Stimulated activated CD8-positive, alpha-beta memory T cell treated with anti-CD3 and anti-CD28 coated beads, Interleukin-7, amount 100 ng/mL, for 24 hours (primary cell): ENCODE measurements around the gene OR52N4.
"Not testable (repeated sequence)": the region's sequence is repeated elsewhere in the genome, so short reads cannot be mapped to it uniquely, and the experiment has no call there.

Experiments used
- DNase-seq: peaks from one replicate; pipeline ENCODE4 v3.0.0-alpha.2; 2020; ENCODE audit warnings: low read depth

Gene OR52N4

DNA sequence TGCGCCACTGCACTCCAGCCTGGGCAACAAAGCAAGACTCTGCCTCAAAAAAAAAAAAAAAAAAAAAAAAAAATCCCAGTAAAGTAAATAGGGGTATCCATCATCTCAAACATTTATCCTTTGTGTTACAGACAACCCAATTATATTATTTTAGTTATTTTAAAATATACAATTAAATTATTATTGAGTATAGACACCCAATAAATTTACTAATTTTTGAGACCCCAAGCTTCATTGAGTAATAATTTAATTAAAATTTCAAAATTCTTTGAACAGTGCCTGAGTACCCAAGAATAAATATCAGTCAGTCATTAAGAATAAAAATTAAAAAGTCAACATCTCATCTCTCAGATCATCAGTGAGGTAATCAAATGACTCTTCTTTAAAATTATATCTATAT is at the start of gene OR52N4:
Gene OR52N4, plus strand, starts transcription at position 301 of the 400 bp plus-strand sequence. CDS start 498 bp downstream, outside the sequence.
- no peak for DNase-seq

DNA sequence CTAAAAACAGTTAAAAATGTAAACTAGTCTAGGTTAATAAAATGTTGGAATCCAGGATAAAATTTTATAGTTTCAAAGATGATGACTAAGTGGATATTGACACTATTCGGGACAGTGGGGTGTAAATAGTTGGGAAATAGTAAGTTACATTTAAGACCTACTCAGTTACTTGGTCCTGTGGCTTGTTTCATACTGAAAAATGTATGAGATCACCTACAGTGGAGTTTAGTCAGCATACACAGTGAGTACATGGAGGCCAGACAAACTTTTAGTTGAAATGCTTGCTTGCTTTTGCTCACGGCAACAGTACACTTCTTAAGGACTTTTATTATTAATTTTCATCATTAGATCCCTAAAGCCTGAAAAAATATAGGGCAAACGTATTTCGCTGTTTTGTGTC is 48.4 kb upstream of the OR52N4 start:
- DNase-seq, result no peak

DNA sequence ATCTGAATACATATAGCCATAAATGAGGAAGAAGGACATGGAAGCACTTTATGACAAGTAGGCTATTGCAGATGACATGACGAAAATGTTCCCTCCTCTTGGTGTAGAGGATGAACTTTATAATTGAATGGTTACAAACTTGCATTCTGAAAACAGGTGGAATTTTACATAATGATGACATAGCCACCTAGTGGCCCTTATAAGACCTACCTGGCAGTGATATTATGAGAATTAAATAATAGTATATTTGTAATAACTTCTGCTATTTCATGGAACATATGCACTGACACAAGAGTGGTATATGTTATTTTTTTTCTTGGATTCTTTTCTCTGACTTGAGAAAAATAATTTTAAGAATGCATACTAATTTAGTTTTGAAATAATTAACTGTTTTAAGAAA is 41.5 kb upstream of the OR52N4 start:
- DNase-seq, result no peak

DNA sequence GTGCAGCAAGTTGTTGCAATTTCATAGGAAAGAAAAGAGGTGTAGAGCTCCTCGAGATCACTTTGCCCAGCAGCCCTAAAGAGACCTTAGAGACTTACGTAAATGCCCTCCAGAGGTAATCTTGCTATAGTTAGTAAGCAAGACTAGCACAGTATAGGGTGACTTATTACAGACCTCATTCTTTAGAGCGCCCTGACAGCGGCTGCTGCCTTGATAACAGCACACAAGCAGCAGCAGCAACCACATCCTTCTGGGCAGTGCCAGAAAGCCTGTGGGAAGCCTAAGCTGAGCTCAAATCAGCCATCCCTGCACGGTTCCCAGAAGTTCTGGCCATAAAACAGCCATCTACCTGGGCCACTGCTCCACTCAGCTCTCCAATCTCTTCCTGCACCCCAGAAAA is 40.3 kb upstream of the OR52N4 start:
- no peak for DNase-seq

DNA sequence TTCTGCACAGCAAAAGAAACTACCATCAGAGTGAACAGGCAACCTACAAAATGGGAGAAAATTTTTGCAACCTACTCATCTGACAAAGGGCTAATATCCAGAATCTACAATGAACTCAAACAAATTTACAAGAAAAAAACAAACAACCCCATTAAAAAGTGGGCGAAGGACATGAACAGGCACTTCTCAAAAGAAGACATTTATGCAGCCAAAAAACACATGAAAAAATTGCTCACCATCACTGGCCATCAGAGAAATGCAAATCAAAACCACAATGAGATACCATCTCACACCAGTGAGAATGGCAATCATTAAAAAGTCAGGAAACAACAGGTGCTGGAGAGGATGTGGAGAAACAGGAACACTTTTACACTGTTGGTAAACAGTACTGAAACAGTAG is 37.5 kb upstream of the OR52N4 start:
- DNase-seq, result not testable (repeated sequence)

DNA sequence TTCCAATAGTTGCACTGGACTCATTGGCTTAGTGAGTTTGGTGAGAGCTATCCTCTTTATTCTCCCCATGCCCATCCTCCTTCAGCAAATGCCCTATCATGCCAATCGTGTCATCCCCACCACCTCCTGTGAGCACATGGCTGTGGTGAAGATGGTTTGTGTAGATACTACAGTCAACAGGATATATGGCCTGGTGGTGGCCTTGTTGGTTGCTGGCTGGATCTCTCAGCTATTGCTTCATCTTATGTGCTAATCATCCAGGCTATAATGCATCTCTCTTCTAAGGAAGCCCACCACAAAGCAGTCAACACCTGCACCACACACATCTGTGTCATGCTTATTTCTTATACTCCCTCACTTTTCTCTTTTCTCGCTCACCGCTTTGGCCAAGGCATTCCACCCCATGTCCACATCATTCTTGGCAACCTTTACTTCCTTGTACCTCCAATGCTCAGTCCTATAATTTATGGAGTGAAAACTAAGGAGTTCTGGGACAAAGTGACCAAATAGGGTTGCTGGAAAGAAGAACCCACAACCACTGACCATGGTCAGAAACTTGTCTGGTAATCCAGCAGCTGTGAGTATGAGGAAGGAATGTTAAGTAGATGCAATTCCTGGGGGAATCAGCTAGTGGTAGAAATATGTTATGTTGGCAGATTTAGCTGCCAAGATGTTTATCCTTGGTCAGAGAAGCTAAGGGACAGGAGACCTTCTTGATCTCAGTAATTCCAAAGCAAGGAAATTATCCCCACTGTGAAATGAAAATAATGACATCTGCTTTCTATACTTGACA is 34.1 kb upstream of the OR52N4 start:
- DNase-seq, result no peak

DNA sequence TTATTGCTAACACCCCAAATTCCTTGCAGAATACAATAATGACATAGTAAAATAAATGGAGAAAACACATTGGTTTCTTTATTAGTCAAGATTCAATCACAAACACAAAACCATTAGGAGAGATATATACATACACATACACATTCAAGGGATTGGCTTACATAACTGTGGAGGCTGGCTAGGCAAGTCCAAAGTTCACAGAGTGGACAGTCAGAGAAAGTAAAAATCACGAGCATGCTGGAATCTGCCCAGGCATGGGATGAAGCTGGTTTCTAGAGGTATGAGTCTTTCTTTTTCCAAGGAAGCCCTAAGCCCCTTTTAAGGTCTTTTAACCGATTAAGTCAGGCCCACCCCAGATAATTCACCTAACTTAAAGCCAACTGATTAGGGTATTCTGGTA is 31.4 kb upstream of the OR52N4 start:
- DNase-seq, result no peak

DNA sequence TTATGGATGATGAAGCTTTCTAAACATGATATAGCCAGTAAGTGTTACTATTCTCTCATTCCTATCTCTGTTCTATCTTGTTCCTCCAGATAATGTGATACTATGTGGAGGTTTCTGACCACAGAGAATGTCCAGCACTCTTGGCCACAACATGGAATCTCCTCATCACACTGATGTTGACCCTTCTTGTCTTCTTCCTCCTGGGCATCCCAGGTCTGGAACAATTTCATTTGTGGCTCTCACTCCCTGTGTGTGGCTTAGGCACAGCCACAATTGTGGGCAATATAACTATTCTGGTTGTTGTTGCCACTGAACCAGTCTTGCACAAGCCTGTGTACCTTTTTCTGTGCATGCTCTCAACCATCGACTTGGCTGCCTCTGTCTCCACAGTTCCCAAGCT is 27.7 kb upstream of the OR52N4 start:
- DNase-seq, result no peak

DNA sequence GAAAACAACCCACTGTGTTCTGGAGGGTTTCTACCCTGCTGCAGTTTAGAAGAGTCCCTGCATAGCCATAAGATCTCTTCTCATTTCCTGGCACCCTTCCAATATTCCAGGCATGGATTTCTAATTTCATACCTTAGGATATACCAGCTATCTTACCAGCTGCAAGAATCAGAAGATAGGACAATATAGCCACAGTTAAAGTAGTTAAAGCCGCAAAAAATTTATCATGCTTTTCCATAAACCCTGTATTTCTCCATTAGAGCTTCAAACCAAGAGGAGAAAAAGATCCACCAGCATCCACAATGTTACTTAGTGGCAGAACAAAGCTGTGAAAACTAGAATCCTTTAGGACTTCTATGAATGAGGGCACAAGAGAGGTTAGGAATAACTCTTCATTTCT is 26.4 kb upstream of the OR52N4 start:
- DNase-seq, result no peak

DNA sequence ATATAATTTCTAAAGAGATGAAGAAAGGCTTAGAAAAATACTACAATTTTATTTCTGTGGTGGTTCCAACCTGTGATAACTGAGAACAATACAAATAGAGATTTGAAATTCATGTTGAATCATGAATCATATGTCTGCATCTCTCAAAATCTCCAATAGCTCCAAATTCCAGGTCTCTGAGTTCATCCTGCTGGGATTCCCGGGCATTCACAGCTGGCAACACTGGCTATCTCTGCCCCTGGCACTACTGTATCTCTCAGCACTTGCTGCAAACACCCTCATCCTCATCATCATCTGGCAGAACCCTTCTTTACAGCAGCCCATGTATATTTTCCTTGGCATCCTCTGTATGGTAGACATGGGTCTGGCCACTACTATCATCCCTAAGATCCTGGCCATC is 17.6 kb upstream of the OR52N4 start, which contains the start of gene OR56B1:
Gene OR56B1, plus strand, starts transcription at position 53 of the 400 bp plus-strand sequence. Its CDS starts 69 bp downstream, at position 122.
- DNase-seq, result no peak

DNA sequence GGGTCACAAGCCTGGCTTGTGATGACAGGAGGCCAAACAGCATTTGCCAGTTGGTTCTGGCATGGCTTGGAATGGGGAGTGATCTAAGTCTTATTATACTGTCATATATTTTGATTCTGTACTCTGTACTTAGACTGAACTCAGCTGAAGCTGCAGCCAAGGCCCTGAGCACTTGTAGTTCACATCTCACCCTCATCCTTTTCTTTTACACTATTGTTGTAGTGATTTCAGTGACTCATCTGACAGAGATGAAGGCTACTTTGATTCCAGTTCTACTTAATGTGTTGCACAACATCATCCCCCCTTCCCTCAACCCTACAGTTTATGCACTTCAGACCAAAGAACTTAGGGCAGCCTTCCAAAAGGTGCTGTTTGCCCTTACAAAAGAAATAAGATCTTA is 17.0 kb upstream of the OR52N4 start:
- no peak for DNase-seq

DNA sequence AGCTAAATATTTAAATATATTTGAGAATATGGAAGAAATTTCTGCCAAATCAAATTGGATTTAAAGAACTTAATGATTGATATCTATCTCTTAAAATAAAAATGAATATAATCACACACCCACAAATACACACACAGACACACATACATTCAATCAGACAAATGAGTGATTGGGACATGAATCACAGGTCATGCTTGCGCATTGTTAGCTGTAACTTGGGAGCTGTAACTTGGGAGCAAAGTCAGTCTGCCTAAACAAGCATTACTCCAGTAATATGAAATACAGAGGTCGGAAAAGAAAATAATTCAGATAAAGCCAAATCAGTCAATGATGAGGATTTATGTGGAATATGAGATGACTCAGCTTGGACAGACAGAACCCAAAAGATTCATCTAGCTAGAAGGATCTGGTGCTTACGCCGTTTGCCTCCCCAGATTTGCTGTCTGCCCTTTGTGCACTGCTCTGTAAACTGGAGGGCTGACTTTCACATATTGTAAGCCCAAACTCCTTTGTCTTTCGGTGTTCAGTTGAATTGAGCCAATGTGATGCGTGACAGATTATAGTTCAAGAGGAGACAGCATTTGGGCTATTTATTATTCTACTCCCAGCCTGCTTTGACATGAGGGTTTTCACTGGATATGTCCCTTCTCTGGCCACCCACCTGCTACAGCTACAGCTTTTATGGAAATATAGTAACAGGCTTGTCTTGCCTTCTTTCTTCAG is 16.2 kb upstream of the OR52N4 start:
- no peak for DNase-seq

DNA sequence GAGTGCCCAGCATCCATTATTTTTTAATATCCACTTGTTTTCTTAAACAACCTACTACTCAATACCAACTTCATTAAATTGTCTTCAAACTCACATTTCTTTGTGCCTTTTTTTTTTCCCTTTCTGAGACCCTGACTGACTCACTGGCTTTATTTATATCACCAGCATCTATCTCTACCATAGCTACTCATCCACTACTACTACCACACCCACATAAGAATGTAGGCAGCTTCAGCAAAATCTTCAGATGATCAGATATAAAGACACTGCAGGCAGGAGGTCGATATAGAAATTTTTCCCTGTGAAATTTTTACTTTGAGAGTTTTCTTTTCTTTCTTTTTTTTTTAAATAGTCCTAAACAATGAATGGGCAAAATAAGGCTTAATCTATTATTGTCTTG is 15.6 kb upstream of the OR52N4 start:
- DNase-seq, result no peak

DNA sequence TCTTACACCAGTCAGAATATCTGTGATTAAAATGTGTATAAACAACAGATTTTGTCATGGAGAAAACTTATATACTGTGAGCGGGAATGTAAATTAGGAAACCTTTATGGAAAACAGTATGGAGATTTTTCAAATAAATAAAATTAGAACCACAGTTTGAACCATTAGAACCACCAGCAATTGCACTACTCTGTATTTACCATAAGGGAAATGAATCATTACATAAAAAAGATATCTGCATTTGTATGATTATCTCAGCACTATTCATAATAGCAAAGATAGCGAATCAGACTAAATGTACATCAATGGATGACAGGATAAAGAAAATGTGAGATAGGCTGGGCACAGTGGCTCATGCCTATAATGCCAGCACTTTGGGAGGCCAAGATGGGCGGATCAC is 7.4 kb upstream of the OR52N4 start:
- DNase-seq, result no peak

DNA sequence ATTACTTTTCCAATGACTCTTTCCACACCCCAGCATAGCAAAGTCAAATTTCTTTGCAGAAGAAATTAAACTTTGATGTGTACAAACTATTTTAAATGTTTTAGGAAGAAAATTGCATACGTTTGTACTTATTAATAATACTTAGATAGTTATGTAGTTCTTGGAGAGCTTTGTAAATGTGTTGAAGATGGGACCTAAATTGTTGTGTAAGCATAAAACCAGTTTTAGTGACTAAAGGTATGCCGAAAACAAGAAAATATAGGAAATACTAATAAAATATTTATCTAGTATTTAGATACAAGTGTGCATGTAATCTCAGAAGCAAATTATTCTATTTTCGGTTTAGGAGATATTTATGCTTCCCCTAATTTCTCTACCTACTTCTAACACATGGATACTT is 4.2 kb upstream of the OR52N4 start:
- DNase-seq, result no peak

DNA sequence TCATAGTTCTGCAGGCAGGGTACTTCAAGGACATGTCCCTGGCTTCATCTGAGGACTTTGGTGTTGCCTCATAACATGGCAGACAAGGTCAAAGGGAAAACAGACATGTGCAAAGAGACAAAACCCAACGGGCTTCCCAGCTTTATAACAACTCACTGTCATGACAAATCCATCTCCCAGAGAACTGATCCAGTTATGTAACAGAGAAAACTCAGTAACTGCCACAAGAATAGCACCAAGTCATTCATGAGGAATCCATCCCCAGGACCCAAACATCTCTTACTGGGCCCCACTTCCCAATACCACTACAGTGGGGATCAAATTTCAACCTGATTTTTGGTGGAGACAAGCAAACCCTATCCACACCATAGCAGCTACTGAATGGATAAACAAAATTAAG is 13.0 kb downstream of the OR52N4 start:
- DNase-seq, result no peak

DNA sequence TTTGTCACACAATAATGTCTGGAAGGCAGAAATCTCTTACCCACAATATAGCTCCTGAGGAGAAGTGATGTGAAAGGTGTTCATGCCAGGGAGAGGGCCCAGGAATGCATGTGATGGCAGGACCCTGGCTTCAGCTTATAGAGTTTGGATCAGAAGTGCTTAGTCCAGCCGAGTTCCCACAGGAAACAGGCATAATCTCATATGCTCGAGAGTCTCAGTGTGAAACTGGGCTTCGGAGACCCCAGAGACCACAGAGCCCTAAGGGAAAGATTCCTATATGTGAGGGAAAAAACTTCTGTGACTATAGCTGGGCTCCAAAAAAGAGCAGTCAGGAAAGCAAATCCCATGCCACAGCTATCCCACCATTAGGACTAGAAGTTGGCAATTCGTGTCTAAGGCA is 29.2 kb downstream of the OR52N4 start, which contains the start of gene OR52N5:
Gene OR52N5, minus strand, starts transcription at position 101 of the 400 bp plus-strand sequence. CDS start 4,721 bp downstream, outside the sequence.
- DNase-seq, result no peak

DNA sequence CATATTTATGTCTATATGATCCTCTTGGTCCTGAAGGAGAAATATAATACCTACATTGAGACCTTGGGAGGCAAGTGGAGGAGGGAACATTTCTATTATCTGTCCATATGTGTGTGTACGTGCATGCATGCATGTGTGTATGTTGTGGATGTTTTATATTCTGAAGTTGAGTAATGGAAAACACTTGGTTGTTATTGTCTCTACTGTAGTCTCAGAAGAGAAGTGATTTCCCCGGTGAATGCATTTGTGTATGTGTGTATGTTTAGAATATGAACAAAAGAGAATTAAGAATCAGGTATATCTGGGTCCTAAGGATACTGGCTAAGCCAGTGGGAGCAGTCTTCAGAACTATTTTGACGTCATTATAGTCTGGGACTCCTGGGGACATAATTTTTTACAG is 37.1 kb downstream of the OR52N4 start, which contains the start of gene OR52N1:
Gene OR52N1, minus strand, starts transcription at position 101 of the 400 bp plus-strand sequence. CDS start 2,449 bp downstream, outside the sequence.
- DNase-seq, result no peak

DNA sequence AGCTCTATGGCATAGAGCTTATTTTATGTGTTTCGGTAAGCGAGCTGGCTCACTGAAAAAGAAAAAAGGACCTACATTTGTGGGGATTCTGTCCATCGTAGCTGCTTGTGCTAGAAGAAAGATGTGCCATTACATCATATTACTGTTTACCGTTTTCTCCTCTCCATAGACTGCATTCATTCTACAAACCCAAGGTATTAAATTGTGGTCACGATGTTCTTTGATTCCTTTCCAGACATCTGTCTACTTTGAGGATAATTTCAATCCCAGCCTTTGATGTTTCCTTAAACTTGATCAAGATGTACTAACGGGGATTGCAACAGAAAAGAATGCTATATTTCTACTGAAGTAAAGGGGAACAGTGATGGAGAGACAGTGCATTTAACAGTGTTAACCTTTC is 42.5 kb downstream of the OR52N4 start:
- DNase-seq, result no peak

DNA sequence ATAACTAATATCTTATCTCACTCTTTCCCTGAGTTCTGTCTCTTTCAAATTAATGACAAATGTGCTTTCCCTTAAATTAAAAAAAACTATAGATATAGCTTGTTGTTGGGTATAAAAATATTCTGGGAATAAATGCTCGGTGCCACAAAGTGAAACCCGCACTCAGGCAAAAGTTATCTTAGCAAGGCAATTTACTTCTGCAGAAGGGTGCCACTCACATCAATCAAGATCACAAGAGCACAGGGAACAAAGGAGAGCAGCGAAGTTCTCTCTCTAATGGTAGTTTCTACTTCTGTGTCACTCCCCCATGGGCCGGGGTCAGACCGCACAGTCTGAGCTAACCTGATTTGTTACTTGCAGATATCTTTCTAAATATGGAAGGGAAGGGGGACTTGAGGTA is 49.9 kb downstream of the OR52N4 start:
- DNase-seq, result no peak
